ENCODE data around the gene NHERF1. TPM values are rescaled to one million over a fixed set of nuclear protein-coding genes. Genes with fewer than 3 reads are reported as not detected.
A peak's percentile ranks its signal among the peaks of the same experiment; 100 is the strongest.

The NHERF1 gene
- total and polyA plus RNA-seq, 9 of the 15 experiments (the other 6 are each of a cell fraction or from before 2014, with no cell fraction given) = 11.4 to 79.9 (median 36.9) TPM

DNA sequence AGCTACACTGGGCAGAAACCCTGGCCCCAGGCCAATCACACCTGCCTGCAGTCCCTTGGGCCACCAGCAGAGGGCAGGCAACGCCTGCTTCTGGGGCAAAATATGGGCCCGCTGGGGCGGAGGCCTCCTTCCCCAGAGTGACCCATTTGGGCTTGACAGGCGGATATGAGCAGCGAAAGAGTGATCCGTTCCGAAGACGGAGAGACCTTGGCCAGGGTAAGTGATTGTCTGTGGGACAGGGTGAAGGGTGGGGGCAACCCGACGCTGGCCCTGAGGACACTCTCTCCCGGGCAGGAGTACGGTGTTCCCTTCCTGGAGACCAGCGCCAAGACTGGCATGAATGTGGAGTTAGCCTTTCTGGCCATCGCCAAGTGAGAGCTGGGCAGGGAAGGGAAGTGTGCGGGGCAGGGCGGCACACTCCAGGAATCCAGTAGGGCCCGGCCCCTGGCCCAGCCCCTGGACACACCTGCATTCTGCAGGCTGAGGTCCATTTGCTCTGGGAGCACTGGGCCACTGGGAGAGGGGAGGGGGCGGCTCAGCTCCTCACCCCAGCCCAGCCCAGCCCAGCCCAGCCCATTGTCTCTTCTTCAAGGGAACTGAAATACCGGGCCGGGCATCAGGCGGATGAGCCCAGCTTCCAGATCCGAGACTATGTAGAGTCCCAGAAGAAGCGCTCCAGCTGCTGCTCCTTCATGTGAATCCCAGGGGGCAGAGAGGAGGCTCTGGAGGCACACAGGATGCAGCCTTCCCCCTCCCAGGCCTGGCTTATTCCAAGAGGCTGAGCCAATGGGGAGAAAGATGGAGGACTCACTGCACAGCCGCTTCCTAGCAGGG, 3.5 kb upstream of the NHERF1 start (continued):
- TF ChIP-seq ZNF79 (CRISPR knock-in tag; IDR thresholded peaks at IDR 0.05; ENCODE audit: low read depth) = no peak
- no peak for TF ChIP-seq CHCHD3 (CRISPR knock-in tag; IDR thresholded peaks at IDR 0.05)
- TF ChIP-seq, protein P1, sequence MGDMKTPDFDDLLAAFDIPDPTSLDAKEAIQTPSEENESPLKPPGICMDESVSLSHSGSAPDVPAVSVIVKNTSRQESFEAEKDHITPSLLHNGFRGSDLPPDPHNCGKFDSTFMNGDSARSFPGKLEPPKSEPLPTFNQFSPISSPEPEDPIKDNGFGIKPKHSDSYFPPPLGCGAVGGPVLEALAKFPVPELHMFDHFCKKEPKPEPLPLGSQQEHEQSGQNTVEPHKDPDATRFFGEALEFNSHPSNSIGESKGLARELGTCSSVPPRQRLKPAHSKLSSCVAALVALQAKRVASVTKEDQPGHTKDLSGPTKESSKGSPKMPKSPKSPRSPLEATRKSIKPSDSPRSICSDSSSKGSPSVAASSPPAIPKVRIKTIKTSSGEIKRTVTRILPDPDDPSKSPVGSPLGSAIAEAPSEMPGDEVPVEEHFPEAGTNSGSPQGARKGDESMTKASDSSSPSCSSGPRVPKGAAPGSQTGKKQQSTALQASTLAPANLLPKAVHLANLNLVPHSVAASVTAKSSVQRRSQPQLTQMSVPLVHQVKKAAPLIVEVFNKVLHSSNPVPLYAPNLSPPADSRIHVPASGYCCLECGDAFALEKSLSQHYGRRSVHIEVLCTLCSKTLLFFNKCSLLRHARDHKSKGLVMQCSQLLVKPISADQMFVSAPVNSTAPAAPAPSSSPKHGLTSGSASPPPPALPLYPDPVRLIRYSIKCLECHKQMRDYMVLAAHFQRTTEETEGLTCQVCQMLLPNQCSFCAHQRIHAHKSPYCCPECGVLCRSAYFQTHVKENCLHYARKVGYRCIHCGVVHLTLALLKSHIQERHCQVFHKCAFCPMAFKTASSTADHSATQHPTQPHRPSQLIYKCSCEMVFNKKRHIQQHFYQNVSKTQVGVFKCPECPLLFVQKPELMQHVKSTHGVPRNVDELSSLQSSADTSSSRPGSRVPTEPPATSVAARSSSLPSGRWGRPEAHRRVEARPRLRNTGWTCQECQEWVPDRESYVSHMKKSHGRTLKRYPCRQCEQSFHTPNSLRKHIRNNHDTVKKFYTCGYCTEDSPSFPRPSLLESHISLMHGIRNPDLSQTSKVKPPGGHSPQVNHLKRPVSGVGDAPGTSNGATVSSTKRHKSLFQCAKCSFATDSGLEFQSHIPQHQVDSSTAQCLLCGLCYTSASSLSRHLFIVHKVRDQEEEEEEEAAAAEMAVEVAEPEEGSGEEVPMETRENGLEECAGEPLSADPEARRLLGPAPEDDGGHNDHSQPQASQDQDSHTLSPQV (IDR thresholded peaks at IDR 0.05) = 0 out of 2 replicates have a peak, but pooled peaks have one; percentile 15
- TF ChIP-seq TBL1XR1 (IDR thresholded peaks at IDR 0.05; ENCODE audit: low read length in 2 of 2) = no peak
- peak; percentile 97 for TF ChIP-seq SMC3 (conservative IDR thresholded peaks at IDR 0.05; ENCODE audit: insufficient read depth, low read depth, low read length)
- no peak for TF ChIP-seq ZBTB8A (IDR thresholded peaks at IDR 0.05; ENCODE audit: partially characterized antibody)
- no peak for TF ChIP-seq MCM5 (IDR thresholded peaks at IDR 0.05; ENCODE audit: low read depth)
- 0 out of 2 replicates have a peak, but pooled peaks have one; percentile 16 for TF ChIP-seq MYC (IDR thresholded peaks at IDR 0.05; ENCODE audit: low read depth, low read length)
- TF ChIP-seq MYC (CRISPR knock-in tag; IDR thresholded peaks at IDR 0.05; ENCODE audit: borderline replicate concordance, low read depth) = no peak
- peak; percentile 96 to 100 for TF ChIP-seq RAD21 (CRISPR knock-in tag; conservative IDR thresholded peaks at IDR 0.05 in 1 of 2, IDR thresholded peaks at IDR 0.05 in 1 of 2)
- no peak for TF ChIP-seq SMARCB1 (IDR thresholded peaks at IDR 0.05; ENCODE audit: insufficient read length, low read depth)
- TF ChIP-seq, protein P2, sequence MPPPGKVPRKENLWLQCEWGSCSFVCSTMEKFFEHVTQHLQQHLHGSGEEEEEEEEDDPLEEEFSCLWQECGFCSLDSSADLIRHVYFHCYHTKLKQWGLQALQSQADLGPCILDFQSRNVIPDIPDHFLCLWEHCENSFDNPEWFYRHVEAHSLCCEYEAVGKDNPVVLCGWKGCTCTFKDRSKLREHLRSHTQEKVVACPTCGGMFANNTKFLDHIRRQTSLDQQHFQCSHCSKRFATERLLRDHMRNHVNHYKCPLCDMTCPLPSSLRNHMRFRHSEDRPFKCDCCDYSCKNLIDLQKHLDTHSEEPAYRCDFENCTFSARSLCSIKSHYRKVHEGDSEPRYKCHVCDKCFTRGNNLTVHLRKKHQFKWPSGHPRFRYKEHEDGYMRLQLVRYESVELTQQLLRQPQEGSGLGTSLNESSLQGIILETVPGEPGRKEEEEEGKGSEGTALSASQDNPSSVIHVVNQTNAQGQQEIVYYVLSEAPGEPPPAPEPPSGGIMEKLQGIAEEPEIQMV (tag; conservative IDR thresholded peaks at IDR 0.05; ENCODE audit: low read depth) = no peak
- TF ChIP-seq MCM3 (IDR thresholded peaks at IDR 0.05) = no peak
- TF ChIP-seq, protein P3, sequence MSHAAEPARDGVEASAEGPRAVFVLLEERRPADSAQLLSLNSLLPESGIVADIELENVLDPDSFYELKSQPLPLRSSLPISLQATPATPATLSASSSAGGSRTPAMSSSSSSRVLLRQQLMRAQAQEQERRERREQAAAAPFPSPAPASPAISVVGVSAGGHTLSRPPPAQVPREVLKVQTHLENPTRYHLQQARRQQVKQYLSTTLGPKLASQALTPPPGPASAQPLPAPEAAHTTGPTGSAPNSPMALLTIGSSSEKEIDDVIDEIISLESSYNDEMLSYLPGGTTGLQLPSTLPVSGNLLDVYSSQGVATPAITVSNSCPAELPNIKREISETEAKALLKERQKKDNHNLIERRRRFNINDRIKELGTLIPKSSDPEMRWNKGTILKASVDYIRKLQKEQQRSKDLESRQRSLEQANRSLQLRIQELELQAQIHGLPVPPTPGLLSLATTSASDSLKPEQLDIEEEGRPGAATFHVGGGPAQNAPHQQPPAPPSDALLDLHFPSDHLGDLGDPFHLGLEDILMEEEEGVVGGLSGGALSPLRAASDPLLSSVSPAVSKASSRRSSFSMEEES (CRISPR knock-in tag; IDR thresholded peaks at IDR 0.05) = no peak
- no peak for TF ChIP-seq ZNF311 (CRISPR knock-in tag; IDR thresholded peaks at IDR 0.05)
- TF ChIP-seq MEIS2 (IDR thresholded peaks at IDR 0.05; ENCODE audit: partially characterized antibody) = no peak
- no peak for TF ChIP-seq ZNF507 (tag; conservative IDR thresholded peaks at IDR 0.05)
- peak; percentile 39; the same call in 1 of the 2 replicates for TF ChIP-seq JUND (IDR thresholded peaks at IDR 0.05; ENCODE audit: borderline replicate concordance, low read depth, low read length)
- TF ChIP-seq JUND (tag; IDR thresholded peaks at IDR 0.05; ENCODE audit: borderline replicate concordance, low read depth, low read length) = no peak; the same call in 2 of the 3 replicates
